Cardiac fibroblast (primary cell): Measurements from ENCODE around the gene ARMC10.

Source experiments
- DNase-seq, 2 donors: peaks; one replicate each; pipeline versions ENCODE4 v3.0.0 to v3.0.0-alpha.2; 2010; ENCODE audit warnings: low read depth in 2 of 2
- H3K4me3 ChIP-seq, 2 donors: replicated peaks in 1 of 2; 1 replicate in 1 of 2; 2 replicates in 1 of 2; pipeline ENCODE4 v1.5.1; 2011; ENCODE audit warnings: low read depth in 2 of 2, low read length in 2 of 2, mild to moderate bottlenecking in 2 of 2, moderate library complexity in 1 of 2
- TF ChIP-seq, protein P1 (sequence below): IDR thresholded peaks from one replicate; pipeline ENCODE4 v1.5.1; 2011; ENCODE audit warnings: low read depth, mild to moderate bottlenecking, low read length, inconsistent platforms

ARMC10 gene

DNA sequence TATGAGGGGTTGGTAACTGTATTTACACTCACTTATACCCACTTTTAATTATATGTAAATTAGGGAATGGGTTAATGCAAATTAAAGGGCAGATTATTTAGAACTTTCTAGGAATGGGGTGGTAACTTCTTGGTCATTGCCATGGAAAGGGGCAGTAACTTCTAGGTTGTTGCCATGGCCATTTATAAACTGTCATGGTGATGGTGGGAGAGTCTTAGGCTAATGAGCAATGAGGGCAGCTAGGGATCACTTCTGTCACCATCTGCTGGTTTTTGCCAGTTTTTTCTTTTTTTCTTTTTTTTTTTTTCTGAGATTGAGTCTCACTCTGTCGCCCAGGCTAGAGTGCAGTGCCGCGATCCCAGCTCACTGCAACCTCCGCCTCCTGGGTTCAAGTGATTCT is 40.8 kb downstream of the ARMC10 start:
- H3K4me3 ChIP-seq: no peak overlapping the region
- no peak for DNase-seq
- TF ChIP-seq, protein P1, sequence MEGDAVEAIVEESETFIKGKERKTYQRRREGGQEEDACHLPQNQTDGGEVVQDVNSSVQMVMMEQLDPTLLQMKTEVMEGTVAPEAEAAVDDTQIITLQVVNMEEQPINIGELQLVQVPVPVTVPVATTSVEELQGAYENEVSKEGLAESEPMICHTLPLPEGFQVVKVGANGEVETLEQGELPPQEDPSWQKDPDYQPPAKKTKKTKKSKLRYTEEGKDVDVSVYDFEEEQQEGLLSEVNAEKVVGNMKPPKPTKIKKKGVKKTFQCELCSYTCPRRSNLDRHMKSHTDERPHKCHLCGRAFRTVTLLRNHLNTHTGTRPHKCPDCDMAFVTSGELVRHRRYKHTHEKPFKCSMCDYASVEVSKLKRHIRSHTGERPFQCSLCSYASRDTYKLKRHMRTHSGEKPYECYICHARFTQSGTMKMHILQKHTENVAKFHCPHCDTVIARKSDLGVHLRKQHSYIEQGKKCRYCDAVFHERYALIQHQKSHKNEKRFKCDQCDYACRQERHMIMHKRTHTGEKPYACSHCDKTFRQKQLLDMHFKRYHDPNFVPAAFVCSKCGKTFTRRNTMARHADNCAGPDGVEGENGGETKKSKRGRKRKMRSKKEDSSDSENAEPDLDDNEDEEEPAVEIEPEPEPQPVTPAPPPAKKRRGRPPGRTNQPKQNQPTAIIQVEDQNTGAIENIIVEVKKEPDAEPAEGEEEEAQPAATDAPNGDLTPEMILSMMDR: no peak

DNA sequence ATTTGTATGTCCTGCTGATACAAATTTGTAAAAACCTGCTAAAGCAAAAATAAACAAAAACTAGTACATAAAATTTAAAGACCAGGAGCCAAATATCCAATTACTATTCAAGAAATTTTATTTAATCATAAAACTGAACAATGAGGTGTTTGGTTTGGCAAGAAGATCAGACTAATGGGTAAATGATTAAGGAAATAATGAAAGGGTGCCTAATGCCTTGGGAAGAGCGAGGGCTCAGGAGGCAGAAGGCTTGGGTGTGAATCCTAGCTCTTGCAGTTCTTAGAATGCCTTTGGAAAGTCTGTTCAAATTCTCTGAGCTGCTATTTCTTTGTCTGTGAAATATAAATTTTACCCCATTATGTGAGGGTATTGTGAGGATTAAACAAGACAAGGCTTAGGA is 41.6 kb downstream of the ARMC10 start:
- TF ChIP-seq, protein P1: no peak
- no peak for DNase-seq
- no peak overlapping the region for H3K4me3 ChIP-seq

- TF ChIP-seq, protein P1: no peak
- H3K4me3 ChIP-seq: no peak overlapping the region
- no peak for DNase-seq
Observed at GRCh38 chr7:103116991-103117390, 42.1 kb downstream of the ARMC10 start.

GRCh38 chr7:103117465-103117864 is 42.5 kb downstream of the ARMC10 start:
- TF ChIP-seq, protein P1: no peak
- H3K4me3 ChIP-seq: no peak overlapping the region
- DNase-seq: no peak

- TF ChIP-seq, protein P1: no peak
- DNase-seq: no peak
Observed at GRCh38 chr7:103119791-103120291, 44.9 kb downstream of the ARMC10 start.

DNA sequence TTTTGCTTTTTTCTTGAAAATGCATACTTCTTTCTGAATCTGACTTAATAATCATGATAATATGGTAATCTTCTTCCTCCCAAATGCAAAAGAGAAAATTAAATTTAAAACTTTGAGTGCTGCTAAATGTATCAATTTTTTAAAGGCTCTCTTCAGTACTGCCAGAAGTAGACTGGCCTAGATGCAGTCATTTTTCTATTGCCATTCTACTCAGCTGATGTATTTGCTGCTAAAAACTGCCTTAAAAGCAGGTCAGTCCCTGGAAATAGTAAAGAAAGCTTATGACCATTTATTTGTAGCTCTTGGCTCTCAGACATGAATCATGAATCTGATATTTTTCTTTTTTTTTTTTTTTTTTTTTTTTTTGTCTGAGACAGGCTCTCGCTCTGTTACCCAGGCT is 45.4 kb downstream of the ARMC10 start:
- TF ChIP-seq, protein P1: no peak
- no peak for DNase-seq
- no peak overlapping the region for H3K4me3 ChIP-seq

More at GRCh38 chr7:103119791-103120291, 44.9 kb downstream of the ARMC10 start:
- H3K4me3 ChIP-seq: no peak overlapping the region

DNA sequence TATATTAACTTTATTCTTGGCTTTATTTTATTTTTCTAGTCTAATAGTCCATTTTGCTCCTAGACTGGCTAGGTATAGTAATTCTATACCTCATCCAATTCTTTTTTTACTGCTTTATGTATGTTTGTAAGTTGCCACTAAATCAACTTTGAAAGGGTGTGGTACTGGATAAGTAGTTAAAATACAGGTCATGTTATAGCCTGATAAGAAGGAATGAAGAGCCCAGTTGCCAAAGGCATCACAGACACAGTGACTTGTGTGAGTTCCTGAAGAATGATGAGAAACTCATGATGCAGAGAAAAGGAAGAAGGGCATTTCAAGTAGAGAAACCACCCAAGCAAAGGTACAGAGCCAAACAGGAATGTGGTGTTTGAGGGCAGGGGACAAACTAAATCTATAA is 46.7 kb downstream of the ARMC10 start:
- no peak overlapping the region for H3K4me3 ChIP-seq
- DNase-seq: no peak
- TF ChIP-seq, protein P1: no peak
